ENCODE measurements around the gene ABHD2.
"Not testable (repeated sequence)": the region's sequence is repeated elsewhere in the genome, so short reads cannot be mapped to it uniquely, and the experiment has no call there.

ABHD2 gene

DNA sequence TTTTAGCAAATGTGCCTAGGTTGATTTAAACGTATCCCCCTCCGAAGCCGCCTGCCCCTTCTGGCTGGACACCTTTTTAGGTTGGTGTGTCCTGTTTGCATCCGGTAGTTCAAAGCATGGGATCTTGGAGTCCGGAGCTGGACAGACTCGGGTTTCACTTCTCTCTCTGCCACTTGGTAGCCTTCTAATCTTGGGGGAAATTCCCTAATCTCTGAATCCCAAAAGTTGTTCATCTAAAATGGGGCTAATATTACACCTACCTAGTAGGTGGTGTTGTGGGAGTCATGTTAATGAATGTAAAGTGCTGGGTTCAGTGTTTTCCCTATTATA lies 156.3 kb downstream of the ABHD2 start:
- Histone ChIP-seq H2AFZ (ENCODE audit: low read depth, low read length) (peak overlapping the region; percentile 45), H3K36me3 (replicated peaks; ENCODE audit: low read depth, low read length) (peaks cover 34% of the 10 kb centered on the region), H3K4me1 (ENCODE audit: low read length) (peaks cover 18% of the 10 kb centered on the region), H3K79me2 (ENCODE audit: low read length) (peaks cover 48% of the 10 kb centered on the region), H3K27me3 (ENCODE audit: low read depth, low read length) (no peaks in the 10 kb centered on the region), H3K9me3 (ENCODE audit: insufficient read depth, low read length) (no peaks in the 10 kb centered on the region), H3K9ac (ENCODE audit: low read length) (peak overlapping the region; percentile 88), H3K27ac (ENCODE audit: low read length) (peak overlapping the region; percentile 83), H4K20me1 (ENCODE audit: insufficient read depth, low read length) (peaks cover 11% of the 10 kb centered on the region), H3K4me3 (ENCODE audit: low read length) (peak overlapping the region; percentile 86), H3K4me2 (ENCODE audit: low read length) (peak overlapping the region; percentile 85)
- TF ChIP-seq EZH2phosphoT487 (IDR thresholded peaks at IDR 0.05; ENCODE audit: low read depth) (no peak), CTCF (IDR thresholded peaks at IDR 0.05; ENCODE audit: low read depth, low read length) (no peak)

DNA sequence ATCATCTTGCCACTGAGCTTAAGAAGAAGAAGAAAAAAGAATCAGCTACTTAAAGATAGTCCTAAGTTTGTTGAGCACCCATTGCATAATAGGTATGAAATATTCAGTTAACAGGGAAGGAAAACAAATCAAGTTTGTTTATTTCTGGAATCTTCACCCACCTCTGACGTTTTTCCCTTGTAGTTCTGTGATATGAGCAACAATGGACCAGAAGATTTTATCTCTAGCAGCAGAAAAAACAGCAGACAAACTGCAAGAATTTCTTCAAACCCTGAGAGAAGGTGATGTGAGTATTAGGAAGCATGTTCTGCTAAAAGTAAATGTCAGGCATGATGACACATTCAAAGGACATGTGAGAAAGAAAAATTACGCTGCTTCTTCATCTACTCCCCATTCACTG lies 159.2 kb downstream of the ABHD2 start:
- peaks cover 11% of the 10 kb centered on the region for H4K20me1 ChIP-seq (ENCODE audit: insufficient read depth, low read length)
- TF ChIP-seq CTCF (IDR thresholded peaks at IDR 0.05; ENCODE audit: low read depth, low read length): no peak
- no peak for TF ChIP-seq EZH2phosphoT487 (IDR thresholded peaks at IDR 0.05; ENCODE audit: low read depth)
- H3K4me1 ChIP-seq (ENCODE audit: low read length): peaks cover 18% of the 10 kb centered on the region
- H2AFZ ChIP-seq (ENCODE audit: low read depth, low read length): no peak overlapping the region
- peaks cover 48% of the 10 kb centered on the region for H3K79me2 ChIP-seq (ENCODE audit: low read length)
- no peak overlapping the region for H3K4me2 ChIP-seq (ENCODE audit: low read length)
- H3K9ac ChIP-seq (ENCODE audit: low read length): no peak overlapping the region
- H3K27me3 ChIP-seq (ENCODE audit: low read depth, low read length): no peaks in the 10 kb centered on the region
- peaks cover 51% of the 10 kb centered on the region for H3K36me3 ChIP-seq (replicated peaks; ENCODE audit: low read depth, low read length)
- H3K9me3 ChIP-seq (ENCODE audit: insufficient read depth, low read length): no peaks in the 10 kb centered on the region
- no peak overlapping the region for H3K27ac ChIP-seq (ENCODE audit: low read length)
- no peak overlapping the region for H3K4me3 ChIP-seq (ENCODE audit: low read length)

DNA sequence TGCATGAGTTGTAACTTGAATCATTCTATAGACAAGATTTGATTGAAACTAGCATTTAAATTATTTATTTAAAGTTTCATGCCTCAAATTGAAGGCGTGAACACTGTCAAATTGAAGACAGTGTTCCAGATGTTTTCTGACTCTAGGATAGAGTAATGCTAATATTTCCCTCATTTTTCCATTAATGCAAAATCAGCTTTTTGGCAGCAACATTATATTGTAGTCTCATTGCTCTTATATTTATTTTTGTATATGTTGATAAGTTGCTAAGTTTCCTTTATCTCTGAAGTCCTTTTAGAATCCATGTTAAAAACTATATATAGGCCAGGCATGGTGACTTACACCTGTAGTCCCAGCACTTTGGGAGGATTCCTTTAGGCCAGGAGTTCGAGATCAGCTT lies 160.3 kb downstream of the ABHD2 start:
- Histone ChIP-seq H3K4me3 (ENCODE audit: low read length) (no peak overlapping the region), H3K27ac (ENCODE audit: low read length) (no peak overlapping the region), H3K27me3 (ENCODE audit: low read depth, low read length) (no peaks in the 10 kb centered on the region), H4K20me1 (ENCODE audit: insufficient read depth, low read length) (peaks cover 11% of the 10 kb centered on the region), H3K9ac (ENCODE audit: low read length) (no peak overlapping the region), H3K9me3 (ENCODE audit: insufficient read depth, low read length) (no peaks in the 10 kb centered on the region), H3K79me2 (ENCODE audit: low read length) (peaks cover 48% of the 10 kb centered on the region), H3K4me1 (ENCODE audit: low read length) (peaks cover 13% of the 10 kb centered on the region), H3K4me2 (ENCODE audit: low read length) (no peak overlapping the region), H2AFZ (ENCODE audit: low read depth, low read length) (no peak overlapping the region), H3K36me3 (replicated peaks; ENCODE audit: low read depth, low read length) (peaks cover 51% of the 10 kb centered on the region)
- TF ChIP-seq CTCF (IDR thresholded peaks at IDR 0.05; ENCODE audit: low read depth, low read length): no peak

DNA sequence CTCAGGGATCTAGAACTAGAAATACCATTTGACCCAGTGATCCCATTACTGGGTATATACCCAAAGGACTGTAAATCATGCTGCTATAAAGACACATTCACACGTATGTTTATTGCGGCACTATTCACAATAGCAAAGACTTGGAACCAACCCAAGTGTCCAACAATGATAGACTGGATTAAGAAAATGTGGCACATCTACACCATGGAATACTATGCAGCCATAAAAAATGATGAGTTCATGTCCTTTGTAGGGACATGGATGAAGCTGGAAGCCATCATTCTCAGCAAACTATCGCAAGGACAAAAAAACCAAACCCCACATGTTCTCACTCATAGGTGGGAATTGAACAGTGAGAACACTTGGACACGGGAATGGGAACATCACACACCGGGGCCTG lies 161.9 kb downstream of the ABHD2 start:
- not testable (repeated sequence) for H3K9me3 ChIP-seq (ENCODE audit: insufficient read depth, low read length); H3K9ac ChIP-seq (ENCODE audit: low read length); H3K4me3 ChIP-seq (ENCODE audit: low read length); H3K27me3 ChIP-seq (ENCODE audit: low read depth, low read length); H2AFZ ChIP-seq (ENCODE audit: low read depth, low read length); H3K4me2 ChIP-seq (ENCODE audit: low read length); H3K27ac ChIP-seq (ENCODE audit: low read length)
- H3K79me2 ChIP-seq (ENCODE audit: low read length): peaks cover 43% of the 10 kb centered on the region
- H3K4me1 ChIP-seq (ENCODE audit: low read length): peaks cover 13% of the 10 kb centered on the region
- H3K36me3 ChIP-seq (replicated peaks; ENCODE audit: low read depth, low read length): peaks cover 54% of the 10 kb centered on the region
- peaks cover 11% of the 10 kb centered on the region for H4K20me1 ChIP-seq (ENCODE audit: insufficient read depth, low read length)

Measured in OCI-LY3 (cell line).